DOHH2 (cell line): ENCODE results near the gene DGCR6.
"Not testable (repeated sequence)": the region's sequence is repeated elsewhere in the genome, so short reads cannot be mapped to it uniquely, and the experiment has no call there.

Source experiments
- EZH2phosphoT487 ChIP-seq: fragments of 200-600 bp; sonication (generic); IDR thresholded peaks from 2 replicates; pipeline ENCODE4 v1.6.1; 2017; ENCODE audit warnings: borderline replicate concordance, mild to moderate bottlenecking, antibody characterized with exemption, low read length, moderate library complexity, mixed read lengths
- TF ChIP-seq, protein P1 (sequence below): fragments of 200-600 bp; sonication (generic); IDR thresholded peaks from one replicate; pipeline ENCODE4 v1.5.1; 2014; ENCODE audit warnings: antibody characterized with exemption, mild to moderate bottlenecking, low read depth, low read length; ENCODE audit not compliant: poor library complexity, severe bottlenecking

DNA sequence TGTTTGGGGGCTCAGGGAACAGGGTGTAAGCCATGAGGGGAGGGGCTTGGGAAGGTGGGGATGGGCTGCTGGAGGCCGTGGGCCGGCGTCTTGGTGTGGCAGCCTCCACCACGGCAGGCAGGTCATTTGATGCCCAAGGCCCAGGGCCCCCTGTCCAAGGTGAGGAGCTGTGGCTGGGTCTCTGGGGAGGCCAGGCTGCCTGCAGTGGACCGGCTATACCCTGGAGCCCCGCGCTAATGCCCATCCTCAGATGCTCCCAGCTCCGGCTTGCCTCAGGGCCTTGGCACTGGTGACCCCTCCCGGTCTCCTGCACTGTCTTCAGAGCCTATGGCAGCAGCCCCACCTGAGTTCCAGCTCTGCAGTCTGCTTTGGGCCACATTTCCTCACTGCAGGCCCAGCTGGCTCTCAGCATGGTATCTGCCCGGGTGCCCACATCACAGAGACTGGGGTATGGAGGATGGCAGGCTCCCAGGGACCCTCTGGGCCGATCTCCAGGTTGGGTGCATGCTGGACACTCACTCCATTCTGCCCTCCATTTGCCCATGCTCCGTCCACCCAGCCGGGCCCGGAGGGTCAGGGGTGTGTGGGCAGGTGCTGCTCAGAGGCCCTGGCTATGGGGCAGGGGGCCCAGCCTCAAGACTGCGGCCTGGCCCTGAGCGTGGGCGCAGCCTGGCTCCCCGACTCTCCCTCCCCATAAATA is 51.7 kb downstream of the DGCR6 start:
- TF ChIP-seq, protein P1, sequence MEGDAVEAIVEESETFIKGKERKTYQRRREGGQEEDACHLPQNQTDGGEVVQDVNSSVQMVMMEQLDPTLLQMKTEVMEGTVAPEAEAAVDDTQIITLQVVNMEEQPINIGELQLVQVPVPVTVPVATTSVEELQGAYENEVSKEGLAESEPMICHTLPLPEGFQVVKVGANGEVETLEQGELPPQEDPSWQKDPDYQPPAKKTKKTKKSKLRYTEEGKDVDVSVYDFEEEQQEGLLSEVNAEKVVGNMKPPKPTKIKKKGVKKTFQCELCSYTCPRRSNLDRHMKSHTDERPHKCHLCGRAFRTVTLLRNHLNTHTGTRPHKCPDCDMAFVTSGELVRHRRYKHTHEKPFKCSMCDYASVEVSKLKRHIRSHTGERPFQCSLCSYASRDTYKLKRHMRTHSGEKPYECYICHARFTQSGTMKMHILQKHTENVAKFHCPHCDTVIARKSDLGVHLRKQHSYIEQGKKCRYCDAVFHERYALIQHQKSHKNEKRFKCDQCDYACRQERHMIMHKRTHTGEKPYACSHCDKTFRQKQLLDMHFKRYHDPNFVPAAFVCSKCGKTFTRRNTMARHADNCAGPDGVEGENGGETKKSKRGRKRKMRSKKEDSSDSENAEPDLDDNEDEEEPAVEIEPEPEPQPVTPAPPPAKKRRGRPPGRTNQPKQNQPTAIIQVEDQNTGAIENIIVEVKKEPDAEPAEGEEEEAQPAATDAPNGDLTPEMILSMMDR: not testable (repeated sequence)
- not testable (repeated sequence) for TF ChIP-seq EZH2phosphoT487
